Lower lobe of right lung (tissue), 2 donors: ENCODE data around the gene TMEM8B. TPM values are rescaled to one million over a fixed set of nuclear protein-coding genes. Genes with fewer than 3 reads are reported as not detected.
"Not testable (repeated sequence)": the region's sequence is repeated elsewhere in the genome, so short reads cannot be mapped to it uniquely, and the experiment has no call there.

Experiments
- ATAC-seq, 2 donors: fragments of 200-7000 bp; cut with Tn5 transposase; one replicate each; pipeline ENCODE4 v1.9.1; 2020 to 2022; ENCODE audit warnings: mild to moderate bottlenecking in 2 of 2, moderate library complexity in 2 of 2
- DNase-seq: peaks from one replicate; pipeline ENCODE4 v3.0.0-alpha.2; 2020
- H3K27ac ChIP-seq: fragments of 200-600 bp; one replicate; pipeline ENCODE4 v1.8.0; 2022
- H3K27me3 ChIP-seq: fragments of 200-600 bp; one replicate; pipeline ENCODE4 v1.8.0; 2022; ENCODE audit warnings: low read depth
- H3K36me3 ChIP-seq: fragments of 200-600 bp; one replicate; pipeline ENCODE4 v1.8.0; 2022; ENCODE audit warnings: mild to moderate bottlenecking
- H3K4me1 ChIP-seq: fragments of 200-600 bp; one replicate; pipeline ENCODE4 v1.8.0; 2022
- H3K4me3 ChIP-seq: fragments of 200-600 bp; one replicate; pipeline ENCODE4 v1.8.0; 2022; ENCODE audit warnings: mild to moderate bottlenecking
- H3K9me3 ChIP-seq: fragments of 200-600 bp; one replicate; pipeline ENCODE4 v1.8.0; 2022
- CTCF ChIP-seq: fragments of 200-600 bp; IDR thresholded peaks from one replicate; pipeline ENCODE4 v1.8.0; 2022; ENCODE audit warnings: antibody characterized with exemption, mild to moderate bottlenecking
- intact Hi-C: fragments of 100-400 bp; cut with DNase I; formaldehyde crosslinking; loops from one replicate; pipeline ENCODE4 v1.11.0; 2022
- total RNA-seq: library from RNA; stranded (reverse); fragmentation: NEBNext Ultra II Directional; extraction: Animal tissue kit (Norgen Biotek cat#: 25700); gene quantifications from one replicate; pipeline ENCODE4 v1.2.1, GENCODE V29; 2021
- donor health status: DM: no; HTN: yes; CAD: no; lungs with severe emphysema.

TMEM8B gene
- total RNA-seq, 1 donor from 2014 or later, result 12.6 TPM

DNA sequence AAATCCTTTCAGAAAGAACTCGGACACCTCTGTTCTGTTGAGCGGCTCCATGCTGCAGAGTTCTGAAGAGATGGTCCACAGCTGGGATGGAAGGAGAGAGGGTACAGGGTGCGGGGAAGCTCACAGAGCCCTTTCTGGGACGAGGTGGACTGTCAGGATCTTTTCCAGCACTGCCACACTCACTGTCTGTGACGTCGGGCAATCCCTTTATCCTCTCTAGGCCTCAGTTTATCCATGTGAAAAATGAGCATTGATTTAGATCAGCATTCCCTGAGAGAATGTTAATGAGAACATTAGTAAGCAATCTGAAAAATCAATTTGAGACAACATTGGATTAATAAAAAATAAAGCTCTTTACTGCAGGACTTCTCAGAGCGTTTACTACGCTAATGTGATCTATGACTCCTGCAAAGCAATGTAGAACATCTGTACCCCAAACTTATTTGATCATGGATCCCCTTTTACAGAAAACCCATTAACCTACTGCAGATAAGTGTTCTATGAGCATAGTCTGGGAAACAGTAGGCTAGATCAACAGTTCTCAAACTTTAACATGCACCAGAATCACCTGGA lies 41.4 kb downstream of the TMEM8B start, which contains the start of gene OR13J1:
TSS of gene OR13J1 (minus strand) at position 51 of the 573 bp plus-strand sequence. CDS start at position 51, 0 bp downstream.
- TF ChIP-seq CTCF, result no peak
- intact Hi-C loops, result no loop called here

GRCh38 chr9:35871545-35871944 lies 42.5 kb downstream of the TMEM8B start:
- Histone ChIP-seq H3K36me3 (no peaks in the 10 kb centered on the region), H3K9me3 (no peaks in the 10 kb centered on the region), H3K27me3 (peaks cover 6% of the 10 kb centered on the region), H3K4me3 (no peak overlapping the region), H3K27ac (no peak overlapping the region), H3K4me1 (no peaks in the 10 kb centered on the region)
- ATAC-seq (no peak), DNase-seq (no peak)
- intact Hi-C loops, result no loop called here
- no peak for TF ChIP-seq CTCF

More for the DNA sequence above, 41.4 kb downstream of the TMEM8B start, which contains the start of gene OR13J1:
- H3K4me1 ChIP-seq, result no peaks in the 10 kb centered on the region
- H3K4me3 ChIP-seq, result no peak within 1 kb of the TSS
- DNase-seq, result no peak
- H3K27me3 ChIP-seq, result peaks cover 6% of the 10 kb centered on the region
- no peak within 1 kb of the TSS for H3K27ac ChIP-seq
- no peaks in the 10 kb centered on the region for H3K9me3 ChIP-seq
- H3K36me3 ChIP-seq, result no peaks in the 10 kb centered on the region
- ATAC-seq, result no peak

DNA sequence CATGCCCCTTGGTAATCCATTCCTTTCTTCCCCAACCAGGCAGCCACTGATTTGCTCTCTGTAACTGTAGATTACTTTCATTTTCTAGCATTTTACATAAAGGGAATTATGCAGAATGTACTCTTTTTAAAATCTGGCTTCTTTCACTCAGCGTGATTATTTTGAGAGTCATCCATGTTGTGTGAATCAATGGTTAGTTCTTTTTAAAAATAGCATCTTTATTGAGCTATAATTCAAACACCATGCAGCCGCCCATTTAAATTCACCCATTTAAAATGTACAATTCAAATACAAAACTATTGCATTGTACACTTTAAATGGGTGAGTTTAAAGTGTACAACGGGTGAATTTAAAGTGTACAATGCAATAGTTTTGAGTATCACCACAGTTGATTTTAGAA lies 43.5 kb downstream of the TMEM8B start:
- Histone ChIP-seq H3K36me3 (no peaks in the 10 kb centered on the region), H3K27me3 (peaks cover 2% of the 10 kb centered on the region), H3K27ac (no peak overlapping the region), H3K4me3 (no peak overlapping the region), H3K4me1 (no peaks in the 10 kb centered on the region), H3K9me3 (peaks cover 5% of the 10 kb centered on the region)
- intact Hi-C loops, result no loop called here
- no peak for DNase-seq
- TF ChIP-seq CTCF, result no peak
- ATAC-seq, result no peak

DNA sequence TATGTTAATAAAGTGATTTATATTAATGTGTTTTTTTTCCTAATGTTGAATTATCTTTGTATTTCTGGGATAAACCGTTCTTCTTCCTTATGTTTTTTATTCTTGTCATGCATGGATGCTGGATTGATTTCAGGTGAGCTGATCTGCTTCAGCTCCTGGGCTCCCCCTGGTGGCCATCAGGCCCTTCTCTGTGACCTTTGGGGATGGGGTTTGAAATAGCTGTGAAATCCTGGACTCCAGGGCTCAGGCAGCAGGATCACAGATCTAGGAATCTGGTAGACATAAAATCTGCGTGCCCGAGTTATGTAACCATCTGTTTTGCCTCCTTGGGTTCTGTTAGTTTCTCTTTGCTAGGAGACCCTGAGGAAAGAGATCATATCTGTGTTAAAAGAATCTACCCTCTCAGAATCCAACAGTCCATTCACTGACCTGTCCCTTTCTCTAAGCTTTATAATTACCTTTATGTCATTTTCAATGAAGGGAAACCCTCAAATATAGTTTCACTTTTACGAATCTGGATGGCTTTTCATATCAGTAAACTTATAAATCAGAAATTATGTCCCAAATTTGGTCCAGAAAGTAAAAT lies 53.3 kb downstream of the TMEM8B start:
- intact Hi-C loops, result no loop called here
- H3K4me3 ChIP-seq, result no peak overlapping the region
- H3K4me1 ChIP-seq, result no peaks in the 10 kb centered on the region
- DNase-seq (peak; percentile 88), ATAC-seq (peak; percentile 86 to 88)
- H3K36me3 ChIP-seq, result no peaks in the 10 kb centered on the region
- no peaks in the 10 kb centered on the region for H3K27me3 ChIP-seq
- no peak overlapping the region for H3K27ac ChIP-seq
- TF ChIP-seq CTCF, result peak; percentile 98
- H3K9me3 ChIP-seq, result peaks cover 4% of the 10 kb centered on the region

GRCh38 chr9:35882996-35883395 lies 54.0 kb downstream of the TMEM8B start:
- no peak overlapping the region for H3K4me3 ChIP-seq
- intact Hi-C loops, result no loop called here
- no peaks in the 10 kb centered on the region for H3K4me1 ChIP-seq
- no peaks in the 10 kb centered on the region for H3K9me3 ChIP-seq
- no peak for DNase-seq
- H3K36me3 ChIP-seq, result no peaks in the 10 kb centered on the region
- TF ChIP-seq CTCF, result no peak
- ATAC-seq, result no peak
- H3K27me3 ChIP-seq, result no peaks in the 10 kb centered on the region
- no peak overlapping the region for H3K27ac ChIP-seq

DNA sequence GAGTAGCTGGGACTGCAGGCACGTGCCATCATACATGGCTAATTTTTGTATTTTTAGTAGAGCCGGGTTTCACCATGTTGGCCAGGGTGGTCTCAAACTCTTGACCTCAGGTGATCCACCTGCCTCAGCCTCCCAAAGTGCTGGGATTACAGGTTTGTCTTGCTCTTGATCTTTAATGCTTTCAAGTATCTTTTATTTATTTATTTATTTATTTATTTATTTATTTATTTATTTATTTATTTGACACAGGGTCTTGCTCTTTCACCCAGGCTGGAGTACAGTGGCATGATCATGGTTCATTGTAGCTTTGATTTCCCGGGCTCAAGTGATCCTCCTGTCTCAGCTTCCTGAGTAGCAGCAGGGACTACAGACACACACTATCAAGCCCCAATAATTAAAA lies 55.9 kb downstream of the TMEM8B start:
- H3K4me1 ChIP-seq, H3K27me3 ChIP-seq, H3K27ac ChIP-seq, H3K36me3 ChIP-seq, H3K4me3 ChIP-seq, DNase-seq, ATAC-seq, intact Hi-C loops, H3K9me3 ChIP-seq: not testable (repeated sequence)
